Hematopoietic multipotent progenitor cell treated with erythropoietin and hydrocortisone succinate and interleukin-3 and kit ligand, for 15 days (in vitro differentiated cells): ENCODE measurements around the gene ZNF493.
A peak's percentile ranks its signal among the peaks of the same experiment; 100 is the strongest.

Experiments
- DNase-seq: peaks from one replicate; pipeline ENCODE4 v3.0.0-alpha.2; 2015; ENCODE audit warnings: low spot score

ZNF493 gene

GRCh38 chr19:21396893-21397572 lies at the start of gene ZNF493:
TSS of gene ZNF493 (plus strand) at chr19:21397133. CDS start at chr19:21397238, 105 bp downstream.
- peak; percentile 85 for DNase-seq

DNA sequence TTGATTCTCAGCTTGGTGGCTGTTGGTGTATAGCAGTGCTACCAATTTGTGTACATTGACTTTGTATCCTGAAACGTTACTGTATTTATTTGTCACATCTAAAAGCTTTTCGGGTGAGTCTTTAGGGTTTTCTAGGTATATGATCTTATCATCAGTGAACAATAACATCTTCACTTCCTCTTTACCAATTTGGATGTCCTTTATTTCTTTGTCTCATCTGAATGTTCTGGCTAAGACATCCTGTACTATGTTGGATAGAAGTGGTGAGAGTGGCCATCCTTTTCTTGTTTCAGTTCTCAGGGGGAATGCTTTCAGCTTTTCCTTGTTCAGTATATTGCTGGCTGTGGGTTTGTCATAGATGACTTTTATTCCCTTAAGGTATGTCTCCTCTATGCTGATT lies 44.1 kb upstream of the ZNF493 start:
- DNase-seq: no peak

DNA sequence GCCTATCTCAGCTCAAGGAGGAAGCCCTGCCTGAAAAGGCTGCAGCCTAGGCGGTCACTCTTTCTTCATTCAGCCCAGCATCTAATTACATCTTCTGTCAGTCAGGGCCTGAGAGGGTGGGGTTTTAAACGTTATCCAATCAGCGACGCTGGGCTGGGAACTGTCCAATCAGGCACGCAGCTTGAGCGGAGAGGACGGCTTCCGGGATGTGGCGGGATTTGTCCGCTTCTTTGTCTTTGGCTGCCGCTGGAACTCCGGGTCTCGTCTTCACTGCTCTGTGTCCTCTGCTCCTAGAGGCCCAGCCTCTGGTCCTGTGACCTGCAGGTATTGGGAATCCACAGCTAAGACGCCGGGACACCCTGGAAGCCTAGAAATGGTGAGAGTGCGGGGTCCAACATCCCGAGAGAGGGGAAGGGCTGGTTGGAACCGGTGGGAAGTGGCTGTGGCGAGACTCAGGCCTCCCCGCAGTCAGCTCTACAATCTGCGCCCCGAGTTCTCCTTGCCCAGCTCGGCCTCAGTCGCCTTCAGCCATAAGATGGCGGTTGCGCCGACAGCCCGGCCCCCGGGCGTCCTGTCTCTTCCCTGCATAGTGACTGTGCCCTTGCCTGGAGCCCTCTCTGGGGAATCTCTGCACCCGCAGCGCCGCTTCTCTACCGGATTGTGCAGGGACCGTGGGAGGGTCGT lies 38.0 kb upstream of the ZNF493 start, which contains the start of gene ZNF738:
TSS of gene ZNF738 (plus strand) at position 233 of the 684 bp plus-strand sequence. CDS start at position 374, 141 bp downstream.
- DNase-seq: peak; percentile 55

DNA sequence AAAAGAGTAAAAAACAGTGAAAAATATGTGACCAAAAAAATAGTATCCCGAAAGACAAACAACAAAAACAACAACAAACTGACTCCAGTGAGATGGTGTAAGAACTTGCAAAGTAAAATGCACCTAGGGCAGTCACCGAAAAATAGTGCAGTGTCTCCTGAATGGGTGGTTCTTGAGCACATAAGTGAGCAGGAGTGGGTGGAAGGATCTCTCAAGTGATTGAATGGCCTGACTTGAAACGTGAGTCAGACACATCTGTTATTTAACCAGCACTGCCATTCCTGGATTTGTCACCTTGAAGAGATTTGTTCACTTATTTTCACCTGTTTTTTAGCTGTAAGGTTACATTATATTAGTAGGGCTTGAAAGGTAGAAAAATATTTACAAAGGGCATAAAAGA lies 34.6 kb upstream of the ZNF493 start:
- DNase-seq: no peak

DNA sequence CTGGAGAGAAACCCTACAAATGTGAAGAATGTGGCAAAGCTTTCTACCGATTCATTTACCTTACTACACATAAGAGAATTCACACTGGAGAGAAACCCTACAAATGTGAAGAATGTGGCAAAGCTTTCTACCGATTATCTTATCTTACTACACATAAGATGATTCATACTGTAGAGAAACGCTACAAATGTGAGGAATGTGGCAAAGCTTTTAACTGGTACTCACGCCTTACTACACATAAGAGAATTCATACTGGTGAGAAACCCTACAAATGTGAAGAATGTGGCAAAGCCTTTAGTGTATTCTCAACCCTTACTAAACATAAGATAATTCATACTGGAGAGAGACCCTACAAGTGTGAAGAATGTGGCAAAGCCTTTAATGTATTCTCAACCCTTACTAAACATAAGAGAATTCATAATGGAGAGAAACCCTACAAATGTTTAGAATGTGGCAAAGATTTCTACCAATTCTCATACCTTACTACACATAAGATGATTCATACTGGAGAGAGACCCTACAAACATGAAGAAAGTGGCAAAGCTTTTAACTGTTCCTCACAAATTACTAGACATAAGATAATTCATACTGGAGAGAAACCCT lies 12.9 kb upstream of the ZNF493 start:
- DNase-seq: no peak

DNA sequence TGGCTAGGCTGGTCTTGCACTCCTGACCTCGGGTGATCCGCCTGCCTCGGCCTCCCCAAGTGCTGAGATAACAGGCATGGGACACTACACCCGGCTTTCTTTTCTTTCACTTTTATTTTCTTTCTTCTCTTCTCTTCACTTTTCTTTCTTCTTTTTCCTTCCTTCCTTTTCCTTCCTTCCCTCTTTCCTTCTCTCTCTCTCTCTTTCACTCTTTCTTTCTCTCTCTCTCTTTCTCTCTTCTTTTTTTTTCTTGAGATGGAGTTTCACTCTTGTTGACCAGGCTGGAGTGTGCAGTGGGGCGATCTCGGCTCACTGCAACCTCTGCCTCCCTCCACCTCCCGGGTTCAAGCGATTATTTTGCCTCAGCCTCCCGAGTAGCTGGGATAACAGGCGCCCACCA lies 812 bp upstream of the ZNF493 start:
- no peak for DNase-seq

DNA sequence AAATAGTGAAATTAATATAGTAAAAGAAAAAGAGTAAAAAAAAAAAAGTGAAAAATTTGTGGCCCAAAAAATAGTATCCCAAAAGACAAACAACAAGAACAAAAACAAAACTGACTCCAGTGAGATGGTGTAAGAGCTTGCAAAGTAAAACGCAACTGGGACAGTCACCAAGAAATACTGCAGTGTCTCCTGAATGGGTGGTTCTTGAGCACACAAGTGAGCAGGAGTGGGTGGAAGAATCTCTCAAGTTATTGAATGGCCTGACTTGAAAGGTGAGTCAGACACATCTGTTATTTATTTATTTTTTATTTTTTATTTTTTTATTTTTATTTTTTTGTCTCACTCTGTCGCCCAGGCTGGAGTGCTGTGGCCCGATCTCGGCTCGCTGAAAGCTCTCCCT lies 1.9 kb downstream of the ZNF493 start:
- no peak for DNase-seq

GRCh38 chr19:21402303-21402985 lies 5.5 kb downstream of the ZNF493 start:
- no peak for DNase-seq

DNA sequence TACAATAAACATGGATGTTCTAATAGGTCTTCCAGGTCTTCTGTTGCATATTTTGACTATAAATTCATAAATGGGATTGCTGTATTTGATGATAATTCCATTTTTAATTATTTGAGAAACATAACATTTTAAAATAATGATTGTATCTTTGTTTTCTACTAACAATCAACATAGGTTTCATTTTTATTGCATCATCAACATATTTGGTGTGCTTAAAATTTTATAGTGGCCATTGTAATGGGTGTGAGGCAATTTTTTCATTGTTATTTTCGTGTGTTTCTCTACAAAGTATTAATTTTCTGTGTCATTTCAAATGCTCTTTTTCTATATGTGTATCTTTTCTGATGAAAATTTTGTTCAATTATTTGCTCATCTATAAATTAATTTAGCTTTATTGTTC lies 13.2 kb downstream of the ZNF493 start:
- DNase-seq: no peak

GRCh38 chr19:21422244-21422643 lies 25.3 kb downstream of the ZNF493 start:
- DNase-seq: no peak

DNA sequence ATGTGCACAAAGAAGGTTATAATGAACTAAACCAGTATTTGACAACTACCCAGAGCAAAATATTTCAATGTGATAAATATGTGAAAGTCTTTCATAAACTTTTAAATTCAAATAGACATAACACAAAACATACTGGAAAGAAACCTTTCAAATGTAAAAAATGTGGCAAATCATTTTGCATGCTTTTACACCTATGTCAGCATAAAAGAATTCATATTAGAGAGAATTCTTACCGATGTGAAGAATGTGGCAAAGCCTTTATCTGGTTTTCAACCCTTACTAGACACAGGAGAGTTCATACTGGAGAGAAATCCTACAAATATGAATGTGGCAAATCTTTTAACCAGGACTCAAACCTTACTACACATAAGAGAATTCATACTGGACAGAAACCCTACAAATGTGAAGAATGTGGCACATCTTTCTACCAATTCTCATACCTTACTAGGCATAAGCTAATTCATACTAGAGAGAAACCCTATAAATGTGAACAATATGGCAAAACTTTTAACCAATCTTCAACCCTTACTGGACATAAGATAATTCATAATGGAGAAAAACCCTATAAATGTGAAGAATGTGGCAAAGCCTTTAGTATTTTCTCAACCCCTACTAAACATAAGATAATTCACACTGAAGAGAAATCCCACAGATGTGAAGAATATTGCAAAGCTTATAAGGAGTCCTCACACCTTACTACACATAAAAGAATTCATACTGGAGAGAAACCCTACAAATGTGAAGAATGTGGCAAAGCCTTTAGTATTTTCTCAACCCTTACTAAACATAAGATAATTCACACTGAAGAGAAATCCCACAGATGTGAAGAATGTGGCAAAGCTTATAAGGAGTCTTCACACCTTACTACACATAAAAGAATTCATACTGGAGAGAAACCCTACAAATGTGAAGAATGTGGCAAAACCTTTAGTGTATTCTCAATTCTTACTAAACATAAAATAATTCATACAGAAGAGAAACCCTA lies 26.4 kb downstream of the ZNF493 start:
- no peak for DNase-seq

GRCh38 chr19:21430675-21431074 lies 33.7 kb downstream of the ZNF493 start:
- DNase-seq: no peak

GRCh38 chr19:21432590-21432989 lies 35.7 kb downstream of the ZNF493 start:
- DNase-seq: no peak

- no peak for DNase-seq
Measured at GRCh38 chr19:21434516-21434915, 37.6 kb downstream of the ZNF493 start.

DNA sequence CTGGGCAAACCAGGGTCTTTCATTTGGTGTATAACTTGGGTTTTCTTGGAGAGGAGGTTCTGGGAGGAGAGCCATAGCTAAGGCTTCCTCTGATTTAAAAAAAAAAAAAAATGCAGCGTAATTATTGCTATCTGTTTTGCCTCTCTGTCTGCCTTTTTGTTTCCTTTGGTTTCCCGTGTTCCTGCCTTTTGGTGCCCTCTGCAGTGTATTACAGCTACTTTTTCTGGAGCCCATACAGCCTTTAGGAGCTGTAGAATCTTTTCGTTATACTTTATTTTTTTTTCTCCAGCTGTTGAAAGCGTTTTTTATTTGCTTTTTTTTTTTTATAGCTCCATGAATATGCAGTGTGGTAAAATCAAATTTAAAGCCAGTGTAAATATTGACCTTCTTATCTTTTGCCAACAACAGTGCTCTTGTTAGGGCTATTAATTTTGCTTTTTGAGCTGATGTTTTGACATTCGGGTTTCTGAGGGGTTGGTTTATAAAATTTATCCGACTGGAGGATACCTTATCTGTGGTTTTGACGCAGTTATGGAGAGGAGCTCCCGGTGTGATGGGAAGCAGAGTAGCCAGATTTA lies 38.1 kb downstream of the ZNF493 start:
- DNase-seq: no peak

DNA sequence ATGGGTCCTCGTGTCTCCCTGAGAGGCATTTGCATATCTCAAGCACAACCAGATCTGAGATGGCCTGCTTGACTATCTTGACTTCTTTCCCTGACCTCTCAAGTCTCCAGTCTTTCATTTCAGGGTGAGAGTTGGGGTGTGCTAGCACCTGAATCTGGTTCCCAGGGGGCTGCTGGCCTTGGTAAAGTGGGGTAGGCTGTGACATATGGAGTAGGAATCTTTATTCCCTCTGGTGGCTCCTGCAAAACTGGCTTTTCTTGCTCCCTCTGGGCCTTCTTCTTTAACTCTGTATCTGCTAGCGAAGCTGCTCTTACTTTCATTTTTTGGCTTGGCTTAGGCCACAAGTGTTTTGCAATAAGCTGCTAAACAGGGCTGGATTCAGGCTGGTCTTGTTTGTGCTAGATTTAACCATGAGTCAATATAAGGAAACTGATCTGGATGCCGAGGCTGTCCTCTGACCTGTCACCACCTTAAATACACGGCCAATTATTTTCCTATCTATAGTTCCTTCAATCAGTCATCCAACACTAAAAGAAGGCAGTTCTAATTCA lies 42.3 kb downstream of the ZNF493 start:
- DNase-seq: no peak

- no peak for DNase-seq
Measured at GRCh38 chr19:21440321-21440720, 43.4 kb downstream of the ZNF493 start.

GRCh38 chr19:21451187-21451586 lies 54.3 kb downstream of the ZNF493 start:
- DNase-seq: no peak

DNA sequence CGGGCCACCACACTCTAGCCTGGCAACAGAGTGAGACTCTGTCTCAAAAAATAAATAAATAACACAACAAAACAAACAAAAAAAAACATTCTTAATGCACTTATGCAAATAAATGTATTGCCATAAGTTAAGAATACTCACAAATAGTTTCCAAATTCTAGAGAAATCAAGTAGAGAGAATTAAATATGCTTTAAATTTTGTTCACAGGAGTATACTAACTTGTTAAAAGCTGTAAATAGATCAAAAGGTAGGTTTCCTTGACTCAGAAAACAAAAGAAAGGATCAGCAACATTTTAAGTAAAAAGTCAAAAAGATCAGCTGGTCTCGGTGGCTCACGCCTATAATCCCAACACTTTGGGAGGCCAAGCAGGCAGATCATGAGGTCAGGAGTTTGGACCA lies 58.0 kb downstream of the ZNF493 start:
- DNase-seq: no peak

GRCh38 chr19:21460686-21461085 lies 63.8 kb downstream of the ZNF493 start:
- peak; percentile 36 for DNase-seq

- DNase-seq: no peak
Measured at GRCh38 chr19:21462540-21462939, 65.6 kb downstream of the ZNF493 start.
